ENCODE data around the gene INPP5A.
"Not testable (repeated sequence)": the region's sequence is repeated elsewhere in the genome, so short reads cannot be mapped to it uniquely, and the experiment has no call there.

The INPP5A gene

GRCh38 chr10:132678436-132679216, 141.0 kb downstream of the INPP5A start:
- no peak for DNase-seq (ENCODE audit: low spot score)

- no peak for DNase-seq (ENCODE audit: low spot score)
Observed at GRCh38 chr10:132679217-132679595, 141.6 kb downstream of the INPP5A start.

- no peak for DNase-seq (ENCODE audit: low spot score)
Observed at GRCh38 chr10:132679640-132680039, 142.1 kb downstream of the INPP5A start.

GRCh38 chr10:132680741-132681140, 143.2 kb downstream of the INPP5A start:
- DNase-seq (ENCODE audit: low spot score), result not testable (repeated sequence)

GRCh38 chr10:132681858-132682755, 144.5 kb downstream of the INPP5A start:
- DNase-seq (ENCODE audit: low spot score), result no peak

GRCh38 chr10:132684164-132684891, 146.7 kb downstream of the INPP5A start:
- no peak for DNase-seq (ENCODE audit: low spot score)

- peak; percentile 93 for DNase-seq (ENCODE audit: low spot score)
Observed at GRCh38 chr10:132685101-132685891, 147.7 kb downstream of the INPP5A start.

- no peak for DNase-seq (ENCODE audit: low spot score)
Observed at GRCh38 chr10:132685921-132686680, 148.5 kb downstream of the INPP5A start.

GRCh38 chr10:132687181-132687892, 149.8 kb downstream of the INPP5A start:
- no peak for DNase-seq (ENCODE audit: low spot score)

- no peak for DNase-seq (ENCODE audit: low spot score)
Observed at GRCh38 chr10:132687893-132688579, 150.4 kb downstream of the INPP5A start.

GRCh38 chr10:132688580-132689420, 151.2 kb downstream of the INPP5A start:
- no peak for DNase-seq (ENCODE audit: low spot score)

- DNase-seq (ENCODE audit: low spot score), result no peak
Observed at GRCh38 chr10:132689721-132690360, 152.3 kb downstream of the INPP5A start.

- no peak for DNase-seq (ENCODE audit: low spot score)
Observed at GRCh38 chr10:132690401-132690800, 152.8 kb downstream of the INPP5A start.

GRCh38 chr10:132690821-132691610, 153.4 kb downstream of the INPP5A start:
- no peak for DNase-seq (ENCODE audit: low spot score)

GRCh38 chr10:132691711-132692153, 154.1 kb downstream of the INPP5A start:
- no peak for DNase-seq (ENCODE audit: low spot score)

GRCh38 chr10:132692311-132692710, 154.7 kb downstream of the INPP5A start:
- DNase-seq (ENCODE audit: low spot score), result no peak

- DNase-seq (ENCODE audit: low spot score), result no peak
Observed at GRCh38 chr10:132693676-132694075, 156.1 kb downstream of the INPP5A start.

Data from globus pallidus (tissue), 1 donor.